8988T (cell line): ENCODE results near the gene GSTO2.
"Not testable (repeated sequence)": the region's sequence is repeated elsewhere in the genome, so short reads cannot be mapped to it uniquely, and the experiment has no call there.

ENCODE experiments used
- DNase-seq: peaks from one replicate; pipeline ENCODE4 v3.0.0; 2011

The GSTO2 gene

GRCh38 chr10:104268713-104269645 is at the start of gene GSTO2:
Gene GSTO2, plus strand, starts transcription at chr10:104269184. Its CDS starts 5,732 bp downstream, at chr10:104274916.
- DNase-seq = peak; percentile 94

- DNase-seq = no peak
These were observed 48.5 kb upstream of the GSTO2 start for GRCh38 chr10:104220522-104220921.

- no peak for DNase-seq
These were observed 45.7 kb upstream of the GSTO2 start for GRCh38 chr10:104223304-104223703.

- DNase-seq = no peak
These were observed 38.5 kb upstream of the GSTO2 start for GRCh38 chr10:104230490-104230889.

GRCh38 chr10:104231784-104232612 is 37.0 kb upstream of the GSTO2 start, which contains the start of gene CFAP43:
Gene CFAP43, minus strand, starts transcription at chr10:104232364. Its CDS starts 118 bp downstream, at chr10:104232246.
- DNase-seq = peak; percentile 89

- no peak for DNase-seq
These were observed 36.3 kb upstream of the GSTO2 start for GRCh38 chr10:104232613-104233102.

GRCh38 chr10:104233817-104234216 is 35.2 kb upstream of the GSTO2 start:
- no peak for DNase-seq

GRCh38 chr10:104234934-104235333 is 34.0 kb upstream of the GSTO2 start:
- DNase-seq = no peak

- no peak for DNase-seq
These were observed 33.2 kb upstream of the GSTO2 start for GRCh38 chr10:104235801-104236200.

GRCh38 chr10:104240078-104240477 is 28.9 kb upstream of the GSTO2 start:
- no peak for DNase-seq

- no peak for DNase-seq
These were observed 26.4 kb upstream of the GSTO2 start for GRCh38 chr10:104242545-104242944.

- not testable (repeated sequence) for DNase-seq
These were observed 26.0 kb upstream of the GSTO2 start for GRCh38 chr10:104243009-104243408.

GRCh38 chr10:104243512-104243911 is 25.5 kb upstream of the GSTO2 start:
- no peak for DNase-seq

- no peak for DNase-seq
These were observed 23.8 kb upstream of the GSTO2 start for GRCh38 chr10:104245066-104245632.

- no peak for DNase-seq
These were observed 22.0 kb upstream of the GSTO2 start for GRCh38 chr10:104246976-104247375.

GRCh38 chr10:104247513-104248146 is 21.4 kb upstream of the GSTO2 start:
- DNase-seq = no peak

GRCh38 chr10:104248931-104249330 is 20.1 kb upstream of the GSTO2 start:
- DNase-seq = not testable (repeated sequence)

- no peak for DNase-seq
These were observed 18.6 kb upstream of the GSTO2 start for GRCh38 chr10:104250371-104250770.

GRCh38 chr10:104251443-104251842 is 17.5 kb upstream of the GSTO2 start:
- DNase-seq = no peak

GRCh38 chr10:104252368-104252767 is 16.6 kb upstream of the GSTO2 start:
- DNase-seq = no peak

GRCh38 chr10:104253106-104253505 is 15.9 kb upstream of the GSTO2 start:
- DNase-seq = no peak

GRCh38 chr10:104253606-104254410 is 15.2 kb upstream of the GSTO2 start:
- DNase-seq = no peak
